HCT116 (cell line): ENCODE measurements around the gene ALDH7A1. TPM values are rescaled to one million over a fixed set of nuclear protein-coding genes. Genes with fewer than 3 reads are reported as not detected.

Experiments
- ATAC-seq: fragments of 200-7000 bp; cut with Tn5 transposase; 2 replicates; pipeline ENCODE4 v1.9.1; 2020; ENCODE audit warnings: mild to moderate bottlenecking, moderate library complexity
- BruUV-seq: library from RNA; stranded (reverse); fragments of 400-500 nt; replicated peaks from 2 replicates; lab custom pipeline; 2021; lab: Mats Ljungman, UMichigan
- CTCF ChIA-PET: fragments of 300-600 bp; sonication (Branson Sonifier 250); formaldehyde crosslinking; loops from one replicate; lab custom pipeline; 2021; ENCODE audit warnings: antibody characterized with exemption; lab: Charles Lee
- POLR2A ChIA-PET: fragments of 300-600, 350-600 bp; sonication (Branson Sonifier 250); formaldehyde crosslinking; loops from one replicate; lab custom pipeline; 2021; ENCODE audit warnings: antibody characterized with exemption; lab: Charles Lee
- RAD21 ChIA-PET, 2 experiments: fragments of 300-600 bp; sonication (Branson Sonifier 250); formaldehyde crosslinking; loops; one replicate each; lab custom pipeline; 2023; ENCODE audit warnings: low total read pairs in 2 of 2; ENCODE audit not compliant: uncharacterized antibody in 2 of 2, unreplicated experiment in 2 of 2, low non-redundant PET in 1 of 2; lab: Charles Lee
- DNase-seq: peaks from one replicate; pipeline ENCODE4 v3.0.0-alpha.2; 2010; ENCODE audit warnings: low read depth, low spot score
- H2AFZ ChIP-seq: fragments of 200-600 bp; shearing (Covaris generic), sonication (generic); 2 replicates; pipeline ENCODE4 v1.6.1; 2017; ENCODE audit warnings: low read depth, mixed run types, mixed read lengths, antibody characterized with exemption, low read length; ENCODE audit not compliant: poor library complexity, severe bottlenecking
- H3K27ac ChIP-seq: 2 replicates; pipeline ENCODE4 v1.5.1; 2012; ENCODE audit warnings: low read depth, low read length
- H3K27me3 ChIP-seq: fragments of 200-600 bp; sonication (generic); 2 replicates; pipeline ENCODE4 v1.6.1; 2016; ENCODE audit warnings: mixed run types, low read length, mixed read lengths; ENCODE audit not compliant: insufficient read depth
- H3K36me3 ChIP-seq, 2 experiments: fragments of 200-500 bp in 1 of 2; fragments of 200-600 bp in 1 of 2; sonication (Bioruptor generic) in 1 of 2; sonication (generic) in 1 of 2; 2 replicates each; pipeline versions ENCODE4 v1.5.1 to v1.6.1; 2014 to 2016; ENCODE audit warnings: low read length in 2 of 2, inconsistent platforms in 1 of 2, mixed read lengths in 1 of 2, mixed run types in 1 of 2; ENCODE audit not compliant: insufficient read depth in 2 of 2, control insufficient read depth in 1 of 2
- H3K4me1 ChIP-seq, 2 experiments: fragments of 200-600 bp in 1 of 2; sonication (generic) in 1 of 2; 2 replicates each; pipeline versions ENCODE4 v1.5.1 to v1.6.1; 2012 to 2017; ENCODE audit warnings: low read length in 2 of 2, inconsistent platforms in 1 of 2, mild to moderate bottlenecking in 1 of 2, mixed read lengths in 1 of 2, mixed run types in 1 of 2, moderate library complexity in 1 of 2; ENCODE audit not compliant: insufficient read depth in 2 of 2, control insufficient read depth in 1 of 2
- H3K4me2 ChIP-seq: fragments of 200-600 bp; sonication (generic); 2 replicates; pipeline ENCODE4 v1.6.1; 2017; ENCODE audit warnings: mixed run types, low read length, mixed read lengths
- H3K4me3 ChIP-seq, 2 experiments: fragments of 200-600 bp in 1 of 2; sonication (generic) in 1 of 2; replicated peaks in 1 of 2; 2 replicates each; pipeline ENCODE4 v1.5.1; 2011 to 2016; ENCODE audit warnings: low read length in 2 of 2, control low read depth in 1 of 2, low read depth in 1 of 2, mild to moderate bottlenecking in 1 of 2, mixed read lengths in 1 of 2, mixed run types in 1 of 2
- H3K79me2 ChIP-seq: fragments of 200-600 bp; sonication (generic); 2 replicates; pipeline ENCODE4 v1.6.1; 2017; ENCODE audit warnings: mild to moderate bottlenecking, mixed run types, low read length, moderate library complexity, mixed read lengths; ENCODE audit not compliant: insufficient read depth
- H3K9ac ChIP-seq: fragments of 200-600 bp; sonication (generic); 2 replicates; pipeline ENCODE4 v1.6.1; 2016; ENCODE audit warnings: low read length, mixed read lengths
- H3K9me2 ChIP-seq: fragments of 200-600 bp; sonication (generic), shearing (Covaris generic); 2 replicates; pipeline ENCODE4 v1.6.1; 2017; ENCODE audit warnings: mixed run types, mild to moderate bottlenecking, moderate library complexity; ENCODE audit not compliant: insufficient read depth
- H3K9me3 ChIP-seq, 2 experiments: fragments of 200-500 bp in 1 of 2; fragments of 200-600 bp in 1 of 2; sonication (Bioruptor generic) in 1 of 2; sonication (generic) in 1 of 2; 2 replicates each; pipeline ENCODE4 v1.6.1; 2014 to 2017; ENCODE audit warnings: low read length in 2 of 2, mixed read lengths in 2 of 2, inconsistent platforms in 1 of 2, low read depth in 1 of 2, mild to moderate bottlenecking in 1 of 2, mixed run types in 1 of 2, moderate library complexity in 1 of 2; ENCODE audit not compliant: control insufficient read depth in 1 of 2, insufficient read depth in 1 of 2
- H4K20me1 ChIP-seq: fragments of 200-600 bp; sonication (generic), shearing (Covaris generic); 2 replicates; pipeline ENCODE4 v1.6.1; 2017; ENCODE audit warnings: mixed run types, mild to moderate bottlenecking, moderate library complexity; ENCODE audit not compliant: insufficient read depth
- ATF3 ChIP-seq: IDR thresholded peaks from 2 replicates; pipeline ENCODE4 v1.6.1; 2012
- CEBPB ChIP-seq: IDR thresholded peaks from 2 replicates; pipeline ENCODE4 v1.6.1; 2012; ENCODE audit warnings: low read depth
- ELF1 ChIP-seq: IDR thresholded peaks from 2 replicates; pipeline ENCODE4 v1.6.1; 2012; ENCODE audit warnings: low read depth, borderline replicate concordance
- FOSL1 ChIP-seq: IDR thresholded peaks from 2 replicates; pipeline ENCODE4 v1.6.1; 2012; ENCODE audit warnings: low read depth
- POLR2A ChIP-seq: IDR thresholded peaks from 2 replicates; pipeline ENCODE4 v1.7.0; 2011; ENCODE audit warnings: borderline replicate concordance; ENCODE audit not compliant: insufficient read depth, insufficient read length; ENCODE audit errors: extremely low read depth
- RAD21 ChIP-seq: IDR thresholded peaks from 2 replicates; pipeline ENCODE4 v1.6.1; 2012; ENCODE audit warnings: low read depth, mild to moderate bottlenecking
- SIN3A ChIP-seq: IDR thresholded peaks from 2 replicates; pipeline ENCODE4 v1.6.1; 2012; ENCODE audit warnings: low read depth
- SRF ChIP-seq: IDR thresholded peaks from 2 replicates; pipeline ENCODE4 v1.6.1; 2012; ENCODE audit warnings: low read depth
- YY1 ChIP-seq: IDR thresholded peaks from 2 replicates; pipeline ENCODE4 v1.6.1; 2011; ENCODE audit warnings: low read length, low read depth, moderate library complexity, mild to moderate bottlenecking; ENCODE audit not compliant: insufficient replicate concordance; ENCODE audit errors: extremely low read depth
- ZBTB33 ChIP-seq: IDR thresholded peaks from 2 replicates; pipeline ENCODE4 v1.6.1; 2011; ENCODE audit warnings: mild to moderate bottlenecking, low read length, moderate library complexity; ENCODE audit not compliant: insufficient replicate concordance; ENCODE audit errors: extremely low read depth
- ZFX ChIP-seq: fragments of 450-650 bp; IDR thresholded peaks from 2 replicates; pipeline ENCODE4 v1.6.1; 2017
- intact Hi-C: fragments of 100-400 bp; cut with micrococcal nuclease; formaldehyde crosslinking; loops from 2 replicates; pipeline ENCODE4 v1.10.0; 2022
- total RNA-seq: library from RNA; stranded (reverse); gene quantifications from one replicate; pipeline ENCODE4 v1.2.1, GENCODE V29; 2021; ENCODE audit not compliant: unreplicated experiment

Gene ALDH7A1
- total RNA-seq, 1 experiment from 2014 or later, result 93.2 TPM

- Histone ChIP-seq H3K9me2 (no peaks in the 10 kb centered on the region), H3K27me3 (no peaks in the 10 kb centered on the region), H3K4me2 (no peak overlapping the region), H3K9ac (no peak overlapping the region), H4K20me1 (no peaks in the 10 kb centered on the region), H3K36me3 (no peaks in the 10 kb centered on the region), H3K4me1 (peaks cover 0 to 4% of the 10 kb centered on the region in 2 experiments; a peak in 2 of 4 replicates), H2AFZ (no peak overlapping the region), H3K4me3 (no peak overlapping the region), H3K79me2 (no peaks in the 10 kb centered on the region), H3K9me3 (no peaks in the 10 kb centered on the region), H3K27ac (no peak overlapping the region)
- ChIA-PET RAD21 (no interaction called here), CTCF (interaction anchor here (2.3 kb wide), 1 partner anchor 182 kb away, joined by 7 read pairs; no protein-coding TSS in a partner anchor), POLR2A (interaction anchor here (0.7 kb wide), 1 partner anchor 180 kb away, joined by 4 read pairs; no protein-coding TSS in a partner anchor)
- no peak for TF ChIP-seq SRF
- TF ChIP-seq CEBPB, result no peak
- TF ChIP-seq FOSL1, result no peak
- TF ChIP-seq RAD21, result no peak
- TF ChIP-seq YY1, result no peak
- TF ChIP-seq ATF3, result no peak
- TF ChIP-seq ZFX, result no peak
- TF ChIP-seq ZBTB33, result no peak
- TF ChIP-seq ELF1, result no peak
- no peak for TF ChIP-seq SIN3A
- no peak for TF ChIP-seq POLR2A
- no TSS peak for BruUV-seq
- intact Hi-C loops, result loop anchor here (10.0 kb wide), 1 partner anchor 301 kb away; no protein-coding TSS in a partner anchor
- no peak for ATAC-seq
- DNase-seq, result no peak
These were observed 59.0 kb downstream of the ALDH7A1 start for GRCh38 chr5:126535856-126536545.
